ENCODE measurements around the gene NOP56.

The NOP56 gene

GRCh38 chr20:2654384-2654822 is 2.0 kb downstream of the NOP56 start:
- Histone ChIP-seq H2AFZ (ENCODE audit: low read length) (no peak overlapping the region), H3K79me2 (ENCODE audit: insufficient read depth, low read length) (peaks cover 61% of the 10 kb centered on the region), H4K20me1 (ENCODE audit: insufficient read depth, low read length, poor library complexity, severe bottlenecking) (peaks cover 58% of the 10 kb centered on the region), H3K36me3 (ENCODE audit: insufficient read depth, low read length) (peaks cover 57% of the 10 kb centered on the region), H3K4me3 (ENCODE audit: low read length, poor library complexity, severe bottlenecking) (peak overlapping the region; percentile 99), H3K9ac (ENCODE audit: low read depth, low read length, poor library complexity, severe bottlenecking) (peak overlapping the region; percentile 94), H3K9me3 (ENCODE audit: insufficient read depth, low read depth, low read length) (no peaks in the 10 kb centered on the region), H3F3A (ENCODE audit: low read depth) (peaks cover 17% of the 10 kb centered on the region), H3K4me1 (ENCODE audit: insufficient read depth, low read length, poor library complexity, severe bottlenecking) (peaks cover 38% of the 10 kb centered on the region), H3K27me3 (ENCODE audit: insufficient read depth, low read length, poor library complexity, severe bottlenecking) (no peaks in the 10 kb centered on the region), H3K4me2 (ENCODE audit: low read depth, low read length, poor library complexity, severe bottlenecking) (peak overlapping the region; percentile 99), H3K9me2 (replicated peaks; ENCODE audit: low read depth, low read length) (no peaks in the 10 kb centered on the region)
- TF ChIP-seq EZH2phosphoT487 (IDR thresholded peaks at IDR 0.05; ENCODE audit: borderline replicate concordance) = no peak
- no peak for TF ChIP-seq CTCF (conservative IDR thresholded peaks at IDR 0.05; ENCODE audit: low read length)

DNA sequence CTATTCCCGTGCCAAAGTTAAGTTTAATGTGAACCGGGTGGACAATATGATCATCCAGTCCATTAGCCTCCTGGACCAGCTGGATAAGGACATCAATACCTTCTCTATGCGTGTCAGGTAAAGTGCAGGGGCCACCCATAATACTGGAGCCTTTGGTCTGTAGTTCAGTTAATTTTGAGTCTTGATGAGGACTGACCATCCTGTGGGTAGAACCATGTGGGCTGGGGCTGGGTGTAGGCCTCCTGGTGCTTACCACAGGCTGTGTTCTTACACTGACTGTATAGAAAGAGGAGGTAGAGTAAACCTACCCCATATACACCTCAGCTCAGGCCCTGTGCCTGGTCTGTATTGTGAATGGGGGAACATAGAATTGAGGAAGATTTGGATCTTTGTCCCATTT is 2.4 kb downstream of the NOP56 start:
- Histone ChIP-seq H2AFZ (ENCODE audit: low read length) (no peak overlapping the region), H3K9me3 (ENCODE audit: insufficient read depth, low read depth, low read length) (no peaks in the 10 kb centered on the region), H3K79me2 (ENCODE audit: insufficient read depth, low read length) (peaks cover 61% of the 10 kb centered on the region), H3K9ac (ENCODE audit: low read depth, low read length, poor library complexity, severe bottlenecking) (peak overlapping the region; percentile 94), H3K4me2 (ENCODE audit: low read depth, low read length, poor library complexity, severe bottlenecking) (peak overlapping the region; percentile 99), H3K4me3 (ENCODE audit: low read length, poor library complexity, severe bottlenecking) (peak overlapping the region; percentile 99), H3K9me2 (replicated peaks; ENCODE audit: low read depth, low read length) (no peaks in the 10 kb centered on the region), H3K4me1 (ENCODE audit: insufficient read depth, low read length, poor library complexity, severe bottlenecking) (peaks cover 38% of the 10 kb centered on the region), H3F3A (ENCODE audit: low read depth) (peaks cover 17% of the 10 kb centered on the region), H3K27me3 (ENCODE audit: insufficient read depth, low read length, poor library complexity, severe bottlenecking) (no peaks in the 10 kb centered on the region), H4K20me1 (ENCODE audit: insufficient read depth, low read length, poor library complexity, severe bottlenecking) (peaks cover 58% of the 10 kb centered on the region), H3K36me3 (ENCODE audit: insufficient read depth, low read length) (peaks cover 61% of the 10 kb centered on the region)
- no peak for TF ChIP-seq CTCF (conservative IDR thresholded peaks at IDR 0.05; ENCODE audit: low read length)
- TF ChIP-seq EZH2phosphoT487 (IDR thresholded peaks at IDR 0.05; ENCODE audit: borderline replicate concordance) = no peak

- H3K79me2 ChIP-seq (ENCODE audit: insufficient read depth, low read length) = peaks cover 61% of the 10 kb centered on the region
- no peaks in the 10 kb centered on the region for H3K9me3 ChIP-seq (ENCODE audit: insufficient read depth, low read depth, low read length)
- H3K4me1 ChIP-seq (ENCODE audit: insufficient read depth, low read length, poor library complexity, severe bottlenecking) = peaks cover 38% of the 10 kb centered on the region
- H3K36me3 ChIP-seq (ENCODE audit: insufficient read depth, low read length) = peaks cover 68% of the 10 kb centered on the region
- peak overlapping the region; percentile 99 for H3K4me2 ChIP-seq (ENCODE audit: low read depth, low read length, poor library complexity, severe bottlenecking)
- H3F3A ChIP-seq (ENCODE audit: low read depth) = peaks cover 17% of the 10 kb centered on the region
- no peaks in the 10 kb centered on the region for H3K9me2 ChIP-seq (replicated peaks; ENCODE audit: low read depth, low read length)
- H3K4me3 ChIP-seq (ENCODE audit: low read length, poor library complexity, severe bottlenecking) = peak overlapping the region; percentile 99
- TF ChIP-seq EZH2phosphoT487 (IDR thresholded peaks at IDR 0.05; ENCODE audit: borderline replicate concordance) (no peak), CTCF (conservative IDR thresholded peaks at IDR 0.05; ENCODE audit: low read length) (no peak)
- peak overlapping the region; percentile 94 for H3K9ac ChIP-seq (ENCODE audit: low read depth, low read length, poor library complexity, severe bottlenecking)
- H2AFZ ChIP-seq (ENCODE audit: low read length) = no peak overlapping the region
- H3K27me3 ChIP-seq (ENCODE audit: insufficient read depth, low read length, poor library complexity, severe bottlenecking) = no peaks in the 10 kb centered on the region
- peaks cover 58% of the 10 kb centered on the region for H4K20me1 ChIP-seq (ENCODE audit: insufficient read depth, low read length, poor library complexity, severe bottlenecking)
Observed at GRCh38 chr20:2655331-2656116, 3.1 kb downstream of the NOP56 start.
